Measurements from ENCODE around the gene PDE10A. TPM values are rescaled to one million over a fixed set of nuclear protein-coding genes. Genes with fewer than 3 reads are reported as not detected.
"Not testable (repeated sequence)": the region's sequence is repeated elsewhere in the genome, so short reads cannot be mapped to it uniquely, and the experiment has no call there.

Gene PDE10A
- total and polyA plus RNA-seq, 4 experiments from 2014 or later, result not detected

- Histone ChIP-seq H3K4me1 (ENCODE audit: insufficient read depth, low read length) (no peaks in the 10 kb centered on the region), H3K27ac (ENCODE audit: low read depth, low read length) (no peak overlapping the region), H3K27me3 (ENCODE audit: insufficient read depth, low read length) (no peaks in the 10 kb centered on the region), H3K4me3 (ENCODE audit: low read length in 2 of 2) (no peak overlapping the region), H3K36me3 (ENCODE audit: insufficient read depth, low read length) (no peaks in the 10 kb centered on the region), H3K9me3 (ENCODE audit: control insufficient read depth in 1 of 2, low read length in 2 of 2) (no peaks in the 10 kb centered on the region)
- no peaks in the 10 kb centered on the region for H3K36me3 Mint-ChIP-seq
- DNase-seq, result no peak
- H3K27ac Mint-ChIP-seq, result no peak overlapping the region
- CTCF ChIA-PET (ENCODE audit: partially characterized antibody), result no interaction called here
- H3K4me1 Mint-ChIP-seq, result peaks cover 0 to 1% (median 0%) of the 10 kb centered on the region in 4 donors
- intact Hi-C loops (cut with micrococcal nuclease), result no loop called here
- no peaks in the 10 kb centered on the region for H3K27me3 Mint-ChIP-seq
- peaks cover 0 to 4% (median 0%) of the 10 kb centered on the region in 8 donors for H3K9me3 Mint-ChIP-seq
- POLR2A ChIA-PET (ENCODE audit: partially characterized antibody), result no interaction called here
- H3K4me3 Mint-ChIP-seq, result no peak overlapping the region
Observed at GRCh38 chr6:165611294-165611693, 51.7 kb downstream of the PDE10A start.

GRCh38 chr6:165608577-165608976 lies 54.5 kb downstream of the PDE10A start:
- H3K4me3 ChIP-seq (ENCODE audit: low read length in 2 of 2); H3K36me3 ChIP-seq (ENCODE audit: insufficient read depth, low read length); POLR2A ChIA-PET (ENCODE audit: partially characterized antibody); DNase-seq; H3K36me3 Mint-ChIP-seq; H3K4me1 Mint-ChIP-seq; H3K27ac ChIP-seq (ENCODE audit: low read depth, low read length); H3K27ac Mint-ChIP-seq; H3K27me3 Mint-ChIP-seq; H3K4me3 Mint-ChIP-seq; H3K9me3 Mint-ChIP-seq; CTCF ChIA-PET (ENCODE audit: partially characterized antibody); H3K4me1 ChIP-seq (ENCODE audit: insufficient read depth, low read length); H3K27me3 ChIP-seq (ENCODE audit: insufficient read depth, low read length); intact Hi-C loops (cut with micrococcal nuclease); H3K9me3 ChIP-seq (ENCODE audit: control insufficient read depth in 1 of 2, low read length in 2 of 2): not testable (repeated sequence)

DNA sequence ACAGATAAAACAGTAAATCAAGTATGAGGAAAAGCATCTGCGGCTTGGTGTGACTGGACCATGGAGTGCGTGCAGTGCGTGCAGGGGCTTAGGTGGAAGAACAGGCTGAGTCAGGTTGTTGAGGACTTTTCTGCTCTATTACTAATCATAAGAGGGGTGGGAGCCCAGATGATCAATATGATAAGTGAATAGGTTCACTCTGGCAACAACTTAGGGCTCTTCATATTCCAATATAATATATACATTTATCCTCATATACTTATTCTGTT lies 56.4 kb downstream of the PDE10A start:
- no peaks in the 10 kb centered on the region for H3K36me3 ChIP-seq (ENCODE audit: insufficient read depth, low read length)
- H3K4me1 ChIP-seq (ENCODE audit: insufficient read depth, low read length), result no peaks in the 10 kb centered on the region
- H3K4me1 Mint-ChIP-seq, result no peaks in the 10 kb centered on the region
- no peaks in the 10 kb centered on the region for H3K27me3 Mint-ChIP-seq
- intact Hi-C loops (cut with micrococcal nuclease), result no loop called here
- H3K4me3 ChIP-seq (ENCODE audit: low read length in 2 of 2), result no peak overlapping the region
- H3K9me3 Mint-ChIP-seq, result peaks cover 0 to 5% (median 0%) of the 10 kb centered on the region in 8 donors
- no peak overlapping the region for H3K27ac Mint-ChIP-seq
- H3K4me3 Mint-ChIP-seq, result no peak overlapping the region
- H3K9me3 ChIP-seq (ENCODE audit: control insufficient read depth in 1 of 2, low read length in 2 of 2), result no peaks in the 10 kb centered on the region
- H3K36me3 Mint-ChIP-seq, result no peaks in the 10 kb centered on the region
- CTCF ChIA-PET (ENCODE audit: partially characterized antibody), result no interaction called here
- H3K27ac ChIP-seq (ENCODE audit: low read depth, low read length), result no peak overlapping the region
- no peaks in the 10 kb centered on the region for H3K27me3 ChIP-seq (ENCODE audit: insufficient read depth, low read length)
- no peak for DNase-seq
- POLR2A ChIA-PET (ENCODE audit: partially characterized antibody), result no interaction called here

- ChIA-PET POLR2A (ENCODE audit: partially characterized antibody) (no interaction called here), CTCF (ENCODE audit: partially characterized antibody) (no interaction called here)
- intact Hi-C loops (cut with micrococcal nuclease), result no loop called here
- Histone ChIP-seq H3K36me3 (ENCODE audit: insufficient read depth, low read length) (no peaks in the 10 kb centered on the region), H3K27me3 (ENCODE audit: insufficient read depth, low read length) (no peaks in the 10 kb centered on the region), H3K4me3 (ENCODE audit: low read length in 2 of 2) (no peak overlapping the region), H3K4me1 (ENCODE audit: insufficient read depth, low read length) (no peaks in the 10 kb centered on the region), H3K27ac (ENCODE audit: low read depth, low read length) (no peak overlapping the region), H3K9me3 (ENCODE audit: control insufficient read depth in 1 of 2, low read length in 2 of 2) (no peaks in the 10 kb centered on the region)
- no peak overlapping the region for H3K27ac Mint-ChIP-seq
- H3K4me3 Mint-ChIP-seq, result no peak overlapping the region
- no peak for DNase-seq
- no peaks in the 10 kb centered on the region for H3K4me1 Mint-ChIP-seq
- no peaks in the 10 kb centered on the region for H3K27me3 Mint-ChIP-seq
- H3K36me3 Mint-ChIP-seq, result no peaks in the 10 kb centered on the region
- H3K9me3 Mint-ChIP-seq, result peaks cover 0 to 4% (median 0%) of the 10 kb centered on the region in 8 donors
Observed at GRCh38 chr6:165605901-165606739, 56.9 kb downstream of the PDE10A start.

DNA sequence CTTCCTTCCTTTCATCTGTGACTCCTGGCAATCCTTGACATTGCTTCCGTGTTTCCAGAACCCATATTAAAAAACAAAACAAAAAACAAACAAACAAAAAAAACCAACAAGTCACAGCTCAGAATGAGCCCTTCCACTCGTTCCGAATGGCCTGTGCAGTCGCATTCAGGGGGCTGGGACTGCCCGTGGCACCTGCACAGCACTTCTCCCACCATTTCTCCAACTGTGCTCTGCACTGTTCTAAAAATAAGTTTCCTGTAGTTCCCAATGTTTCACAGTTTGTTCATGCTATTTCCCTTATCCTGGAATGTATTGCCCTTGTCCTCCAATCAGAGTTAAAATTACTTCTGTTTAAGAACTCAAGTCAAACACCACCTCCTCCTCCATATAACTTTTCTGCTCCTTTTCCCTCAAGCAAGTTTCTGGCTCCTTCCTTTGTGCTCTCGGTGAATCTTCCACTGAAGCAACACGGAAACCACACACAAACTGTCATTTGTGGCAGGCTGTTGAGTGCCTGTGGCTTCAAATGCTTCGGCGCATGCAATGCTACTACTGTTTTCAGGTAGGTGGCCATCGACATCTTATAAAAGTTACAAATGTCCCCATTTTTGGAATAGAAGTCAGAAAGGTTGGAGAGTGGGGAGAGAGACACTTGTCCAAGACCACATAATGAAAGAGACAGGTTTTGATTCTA lies 57.7 kb downstream of the PDE10A start:
- CTCF ChIA-PET (ENCODE audit: partially characterized antibody), result no interaction called here
- Histone ChIP-seq H3K4me1 (ENCODE audit: insufficient read depth, low read length) (no peaks in the 10 kb centered on the region), H3K4me3 (ENCODE audit: low read length in 2 of 2) (no peak overlapping the region), H3K27me3 (ENCODE audit: insufficient read depth, low read length) (no peaks in the 10 kb centered on the region), H3K36me3 (ENCODE audit: insufficient read depth, low read length) (no peaks in the 10 kb centered on the region), H3K9me3 (ENCODE audit: control insufficient read depth in 1 of 2, low read length in 2 of 2) (no peaks in the 10 kb centered on the region), H3K27ac (ENCODE audit: low read depth, low read length) (no peak overlapping the region)
- intact Hi-C loops (cut with micrococcal nuclease), result no loop called here
- H3K4me1 Mint-ChIP-seq, result no peaks in the 10 kb centered on the region
- no peak overlapping the region for H3K27ac Mint-ChIP-seq
- no peak overlapping the region for H3K4me3 Mint-ChIP-seq
- DNase-seq, result no peak
- H3K27me3 Mint-ChIP-seq, result no peaks in the 10 kb centered on the region
- H3K9me3 Mint-ChIP-seq, result peaks cover 0 to 3% (median 0%) of the 10 kb centered on the region in 8 donors
- POLR2A ChIA-PET (ENCODE audit: partially characterized antibody), result no interaction called here
- H3K36me3 Mint-ChIP-seq, result no peaks in the 10 kb centered on the region

- H3K27me3 Mint-ChIP-seq, result no peaks in the 10 kb centered on the region
- H3K27ac Mint-ChIP-seq, result no peak overlapping the region
- H3K27me3 ChIP-seq (ENCODE audit: insufficient read depth, low read length), result no peaks in the 10 kb centered on the region
- ChIA-PET POLR2A (ENCODE audit: partially characterized antibody) (no interaction called here), CTCF (ENCODE audit: partially characterized antibody) (no interaction called here)
- H3K9me3 Mint-ChIP-seq, result peaks cover 0 to 4% (median 0%) of the 10 kb centered on the region in 8 donors
- no peaks in the 10 kb centered on the region for H3K36me3 Mint-ChIP-seq
- H3K27ac ChIP-seq (ENCODE audit: low read depth, low read length), result no peak overlapping the region
- no peak for DNase-seq
- no peaks in the 10 kb centered on the region for H3K4me1 Mint-ChIP-seq
- H3K4me3 Mint-ChIP-seq, result no peak overlapping the region
- H3K9me3 ChIP-seq (ENCODE audit: control insufficient read depth in 1 of 2, low read length in 2 of 2), result no peaks in the 10 kb centered on the region
- intact Hi-C loops (cut with micrococcal nuclease), result no loop called here
- H3K4me3 ChIP-seq (ENCODE audit: low read length in 2 of 2), result no peak overlapping the region
- H3K36me3 ChIP-seq (ENCODE audit: insufficient read depth, low read length), result no peaks in the 10 kb centered on the region
- H3K4me1 ChIP-seq (ENCODE audit: insufficient read depth, low read length), result no peaks in the 10 kb centered on the region
Observed at GRCh38 chr6:165602291-165602690, 60.8 kb downstream of the PDE10A start.

DNA sequence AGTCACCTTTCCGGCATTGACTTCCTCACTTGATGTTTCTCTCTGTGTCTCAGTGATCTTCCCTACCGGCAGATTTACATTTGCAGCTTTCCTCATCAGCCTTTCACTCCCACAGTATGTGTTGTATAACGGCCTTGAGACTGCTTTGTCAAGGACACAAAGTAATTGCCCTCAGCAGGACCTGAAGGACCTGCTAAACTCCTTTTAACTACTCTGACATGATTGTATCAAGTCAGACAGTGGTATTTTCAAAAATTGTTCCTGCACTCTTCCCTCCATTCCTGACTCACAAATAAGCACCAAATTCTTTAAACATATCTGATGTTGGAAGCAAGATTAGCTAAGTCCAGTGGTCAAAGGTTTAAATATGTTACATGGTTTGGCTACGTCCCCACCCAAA lies 62.4 kb downstream of the PDE10A start:
- Histone ChIP-seq H3K9me3 (ENCODE audit: control insufficient read depth in 1 of 2, low read length in 2 of 2) (no peaks in the 10 kb centered on the region), H3K4me1 (ENCODE audit: insufficient read depth, low read length) (no peaks in the 10 kb centered on the region), H3K36me3 (ENCODE audit: insufficient read depth, low read length) (no peaks in the 10 kb centered on the region), H3K27ac (ENCODE audit: low read depth, low read length) (no peak overlapping the region), H3K27me3 (ENCODE audit: insufficient read depth, low read length) (no peaks in the 10 kb centered on the region), H3K4me3 (ENCODE audit: low read length in 2 of 2) (no peak overlapping the region)
- peaks cover 0 to 4% (median under 1%) of the 10 kb centered on the region in 8 donors for H3K9me3 Mint-ChIP-seq
- H3K27me3 Mint-ChIP-seq, result no peaks in the 10 kb centered on the region
- H3K27ac Mint-ChIP-seq, result no peak overlapping the region
- DNase-seq, result no peak
- H3K4me1 Mint-ChIP-seq, result no peaks in the 10 kb centered on the region
- intact Hi-C loops (cut with micrococcal nuclease), result no loop called here
- POLR2A ChIA-PET (ENCODE audit: partially characterized antibody), result no interaction called here
- CTCF ChIA-PET (ENCODE audit: partially characterized antibody), result no interaction called here
- no peaks in the 10 kb centered on the region for H3K36me3 Mint-ChIP-seq
- no peak overlapping the region for H3K4me3 Mint-ChIP-seq
